Measurements from ENCODE around the gene CEACAM20.
"Not testable (repeated sequence)": the region's sequence is repeated elsewhere in the genome, so short reads cannot be mapped to it uniquely, and the experiment has no call there.

CEACAM20 gene

DNA sequence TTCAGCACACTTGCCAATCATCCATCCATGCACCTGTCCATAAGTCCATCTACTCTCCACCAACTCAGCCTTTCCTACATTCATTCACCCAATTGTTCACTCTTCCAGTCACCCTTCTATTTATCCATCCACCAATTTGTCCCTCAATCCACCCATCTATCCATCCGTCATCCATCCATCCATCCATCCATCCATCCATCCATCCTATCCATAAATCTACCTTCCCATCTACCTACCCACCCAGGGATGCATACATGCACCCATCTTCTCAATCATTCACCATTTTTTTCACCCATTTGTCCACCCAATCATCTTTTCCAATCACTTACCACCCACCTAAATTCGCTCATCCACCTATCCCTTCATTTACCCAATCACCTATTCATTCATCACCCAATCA lies 14.6 kb upstream of the CEACAM20 start:
- DNase-seq: no peak

DNA sequence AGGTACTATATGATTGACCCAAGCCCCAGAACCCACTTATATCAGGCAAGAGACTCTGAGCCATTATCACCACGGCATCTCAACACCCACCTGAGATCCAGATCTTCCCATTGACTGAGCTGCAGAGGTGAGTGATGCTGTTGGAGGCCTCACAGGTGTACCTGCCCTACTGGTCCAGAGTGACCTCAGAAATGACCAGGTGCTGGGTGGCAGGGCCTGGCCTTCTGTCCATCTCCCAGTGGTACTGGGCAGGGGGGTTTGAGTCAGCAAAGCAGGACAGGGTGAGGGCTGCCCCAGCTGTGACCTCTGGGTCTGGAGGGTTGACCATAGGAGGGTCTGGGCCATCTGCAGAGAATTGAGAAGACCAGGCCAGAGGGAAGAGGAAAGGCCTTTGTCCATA lies 13.2 kb upstream of the CEACAM20 start:
- no peak for DNase-seq

DNA sequence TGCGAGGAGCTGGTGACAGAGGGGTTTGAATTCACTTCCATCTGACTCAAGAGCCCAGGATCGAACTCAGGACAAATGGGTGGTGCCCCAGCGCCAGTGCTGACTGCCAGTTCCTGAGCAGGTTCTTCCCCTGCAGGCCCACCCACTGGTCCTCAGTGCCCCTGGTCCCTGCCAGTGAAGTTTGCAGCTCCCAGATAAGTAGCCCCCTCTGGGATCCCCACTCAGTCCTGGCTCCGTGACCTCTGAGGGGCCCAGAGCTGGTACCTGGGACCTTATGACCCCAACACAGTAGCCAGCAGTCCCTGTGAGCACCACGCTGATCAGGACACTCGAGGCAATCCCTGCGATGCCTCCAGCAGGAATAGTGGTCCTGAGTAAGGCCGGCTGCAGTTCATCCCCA lies 11.3 kb upstream of the CEACAM20 start:
- no peak for DNase-seq

DNA sequence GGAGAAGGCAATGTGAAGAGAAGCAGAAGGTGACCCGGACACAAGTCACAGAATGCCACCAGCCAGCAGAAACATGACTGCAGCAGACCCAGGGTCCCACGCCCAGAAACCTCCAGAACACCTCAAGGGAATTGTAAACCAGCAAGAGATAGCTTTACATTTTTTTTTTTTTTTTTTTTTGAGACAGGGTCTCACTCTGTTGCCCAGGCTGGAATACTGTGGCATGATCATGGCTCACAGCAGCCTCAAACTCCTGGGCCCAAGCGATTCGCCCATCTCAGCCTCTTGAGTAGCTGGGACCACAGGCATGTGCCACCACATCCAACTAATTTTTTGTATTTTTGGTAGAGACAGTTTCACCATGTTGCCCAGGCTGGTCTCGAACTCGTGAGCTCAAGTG lies 10.5 kb upstream of the CEACAM20 start:
- no peak for DNase-seq

GRCh38 chr19:44539236-44539826 lies 9.9 kb upstream of the CEACAM20 start:
- no peak for DNase-seq

DNA sequence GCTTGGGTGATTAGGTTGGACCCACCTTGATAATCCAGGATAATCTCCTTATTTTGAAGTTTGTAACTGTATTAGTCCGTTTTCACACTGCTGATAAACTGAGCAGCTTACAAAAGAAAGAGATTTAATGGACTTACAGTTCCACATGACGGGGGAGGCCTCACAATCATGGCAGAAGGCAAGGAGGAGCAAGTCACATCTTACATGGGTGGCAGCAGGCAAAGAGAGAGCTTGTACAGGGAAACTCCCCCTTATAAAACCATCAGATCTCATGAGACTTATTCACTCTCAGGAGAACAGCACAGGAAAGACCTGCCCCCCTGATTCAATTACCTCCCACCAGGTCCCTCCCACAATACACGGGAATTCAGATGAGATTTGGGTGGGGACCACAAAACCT lies 5.9 kb upstream of the CEACAM20 start:
- DNase-seq: not testable (repeated sequence)

- DNase-seq: no peak
These were observed 3.3 kb upstream of the CEACAM20 start for GRCh38 chr19:44532819-44533218.

GRCh38 chr19:44530777-44531176 lies 1.3 kb upstream of the CEACAM20 start:
- no peak for DNase-seq

DNA sequence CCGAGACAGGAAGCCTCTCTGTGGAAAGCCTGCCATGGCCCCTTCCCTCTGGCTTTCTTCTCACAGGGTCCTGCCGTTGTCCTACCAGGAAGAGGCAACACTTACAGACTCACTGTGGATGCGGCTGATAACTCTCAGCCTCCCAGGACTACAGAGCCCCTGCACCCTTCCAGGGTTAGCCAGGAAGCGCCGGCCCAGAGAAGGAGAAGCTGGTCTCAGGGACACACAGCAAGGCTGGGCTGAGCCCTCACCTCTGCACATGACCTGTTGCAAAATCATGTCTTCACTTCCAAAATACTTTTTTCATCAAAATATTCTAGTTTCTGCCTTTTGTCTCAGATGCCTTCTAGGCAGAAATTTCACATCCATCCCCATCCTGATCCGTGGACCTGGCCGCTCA lies 1.9 kb downstream of the CEACAM20 start:
- no peak for DNase-seq

DNA sequence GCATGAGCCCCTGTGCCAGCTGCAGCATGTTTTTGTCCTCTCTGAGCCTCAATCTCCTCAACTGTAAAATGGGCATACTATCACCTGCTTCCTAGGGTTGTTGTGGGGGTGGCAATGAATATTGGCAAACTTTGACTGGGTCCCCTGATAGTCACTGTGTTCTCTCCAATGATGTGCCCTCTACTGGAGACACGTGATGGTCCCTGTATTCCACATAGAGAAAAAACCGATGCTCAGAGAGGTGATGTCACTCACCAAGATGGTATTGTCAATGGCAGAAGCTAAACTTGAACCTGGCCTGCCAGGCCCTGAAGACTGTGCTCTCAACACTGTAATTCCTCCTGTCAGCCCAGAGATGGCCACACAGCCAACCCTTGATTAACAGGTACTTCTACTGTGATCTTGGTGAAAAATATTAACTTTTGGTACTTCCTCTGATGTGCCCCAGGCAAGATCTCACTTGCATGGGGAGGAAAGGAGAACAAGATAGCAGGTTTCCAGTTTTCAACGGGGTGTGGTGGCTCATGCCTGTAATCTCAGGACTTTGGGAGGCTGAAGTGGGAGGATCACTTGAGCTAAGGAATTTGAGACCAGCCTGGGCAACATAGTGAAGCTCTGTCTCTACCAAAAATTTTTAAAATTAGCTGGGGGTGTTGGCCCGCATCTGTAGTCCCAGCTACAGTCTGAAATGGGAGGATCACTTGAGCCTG lies 3.6 kb downstream of the CEACAM20 start:
- DNase-seq: no peak

- DNase-seq: no peak
These were observed 8.1 kb downstream of the CEACAM20 start for GRCh38 chr19:44521370-44521769.

DNA sequence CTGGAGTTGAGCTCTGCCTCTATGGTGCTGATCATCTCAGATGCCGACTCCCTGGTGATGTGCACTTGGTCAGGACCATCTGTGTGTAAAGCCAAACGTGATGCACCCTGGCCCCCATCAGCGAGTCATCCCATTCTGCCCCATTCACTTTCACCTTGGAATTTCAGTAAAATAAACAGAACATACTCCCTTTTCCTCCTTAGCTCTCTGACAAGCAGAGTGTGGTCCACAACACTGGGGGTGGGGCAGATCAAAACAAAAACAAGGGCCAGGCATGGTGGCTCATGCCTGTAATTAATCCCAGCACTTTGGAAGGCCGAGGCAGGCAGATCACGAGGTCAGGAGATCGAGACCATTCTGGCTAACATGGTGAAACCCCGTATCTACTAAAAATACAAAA lies 12.3 kb downstream of the CEACAM20 start:
- no peak for DNase-seq

DNA sequence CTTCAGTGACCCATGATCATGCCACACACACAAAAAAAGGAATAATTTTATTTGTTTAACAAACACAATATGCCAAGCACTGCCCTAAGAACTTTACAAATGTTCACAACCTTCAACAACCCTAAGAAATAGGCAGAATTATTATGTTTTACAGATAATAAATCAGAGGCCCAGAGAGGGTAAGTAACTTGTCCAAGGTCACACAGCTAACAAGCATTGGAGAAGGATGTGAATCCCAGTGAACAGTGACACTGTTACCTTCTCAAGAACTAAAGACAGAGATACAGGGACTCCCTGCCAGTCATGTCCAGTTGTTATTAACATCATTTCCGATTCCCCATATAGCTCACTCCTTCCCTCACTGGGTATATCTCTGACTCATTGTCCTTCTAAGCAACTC lies 13.6 kb downstream of the CEACAM20 start:
- DNase-seq: no peak

DNA sequence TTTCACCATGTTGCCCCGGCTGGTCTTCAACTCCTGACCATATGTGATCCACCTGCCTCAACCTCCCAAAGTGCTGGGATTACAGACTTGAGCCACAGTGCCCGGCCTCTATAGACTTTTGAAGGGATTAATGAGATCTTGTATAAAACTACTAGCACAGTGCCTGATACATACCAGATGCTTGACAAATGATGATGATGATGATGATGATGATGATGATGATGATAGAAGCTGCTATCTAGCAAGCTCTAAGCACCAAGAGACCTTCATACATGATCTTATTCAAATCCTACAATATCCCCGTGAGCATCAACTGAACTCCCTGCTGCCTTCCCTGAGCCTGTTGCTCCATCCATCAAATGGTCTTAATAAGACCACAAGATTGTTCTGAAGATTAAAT lies 14.4 kb downstream of the CEACAM20 start:
- DNase-seq: no peak

- peak; percentile 3 for DNase-seq
These were observed 16.9 kb downstream of the CEACAM20 start for GRCh38 chr19:44512326-44513298.

GRCh38 chr19:44509478-44509877 lies 20.0 kb downstream of the CEACAM20 start:
- no peak for DNase-seq

GRCh38 chr19:44499962-44500949 lies 29.2 kb downstream of the CEACAM20 start, which contains the start of gene ZNF180:
Gene ZNF180, minus strand, starts transcription at chr19:44500522. Its CDS starts 3,188 bp downstream, at chr19:44497334.
- peak; percentile 92 for DNase-seq

DNA sequence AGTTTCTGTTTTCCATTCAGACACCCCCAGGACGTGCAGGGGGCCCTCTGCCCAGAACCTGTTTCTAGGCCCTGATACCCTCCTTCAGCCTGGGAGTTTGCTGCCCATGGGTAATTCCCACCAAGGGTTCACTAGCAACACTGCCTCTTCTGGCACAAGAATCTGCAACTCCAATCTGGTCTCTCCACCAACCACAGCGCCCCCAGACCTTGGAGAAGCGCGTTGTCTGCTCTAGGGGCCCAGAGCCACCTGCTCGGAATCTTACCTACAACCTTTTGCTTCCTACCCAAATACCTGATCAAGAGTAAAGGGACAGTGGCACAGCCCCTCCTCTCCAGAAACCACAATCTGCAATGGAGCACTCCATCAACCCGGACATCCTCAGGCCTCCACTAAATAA lies 29.9 kb downstream of the CEACAM20 start:
- no peak for DNase-seq

- no peak for DNase-seq
These were observed 30.5 kb downstream of the CEACAM20 start for GRCh38 chr19:44498988-44499387.

DNA sequence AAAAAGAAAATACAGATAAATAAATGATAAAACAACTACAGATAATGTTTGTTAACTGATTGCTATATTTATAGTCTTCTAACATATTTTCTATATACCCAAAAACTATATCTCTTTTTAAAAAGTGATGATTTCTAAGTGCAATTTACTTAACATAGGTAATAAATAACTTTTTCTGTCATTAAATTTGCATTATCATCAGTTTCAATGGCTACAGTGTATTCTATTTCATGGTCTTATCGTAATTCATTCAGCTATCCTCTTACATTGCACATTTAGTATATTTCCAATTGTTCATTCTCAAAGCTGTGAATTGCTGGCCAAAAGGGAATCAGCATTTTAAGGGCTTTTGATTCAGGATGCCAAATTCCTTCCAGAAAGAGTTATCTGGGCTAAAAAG lies 32.8 kb downstream of the CEACAM20 start:
- DNase-seq: no peak

DNA sequence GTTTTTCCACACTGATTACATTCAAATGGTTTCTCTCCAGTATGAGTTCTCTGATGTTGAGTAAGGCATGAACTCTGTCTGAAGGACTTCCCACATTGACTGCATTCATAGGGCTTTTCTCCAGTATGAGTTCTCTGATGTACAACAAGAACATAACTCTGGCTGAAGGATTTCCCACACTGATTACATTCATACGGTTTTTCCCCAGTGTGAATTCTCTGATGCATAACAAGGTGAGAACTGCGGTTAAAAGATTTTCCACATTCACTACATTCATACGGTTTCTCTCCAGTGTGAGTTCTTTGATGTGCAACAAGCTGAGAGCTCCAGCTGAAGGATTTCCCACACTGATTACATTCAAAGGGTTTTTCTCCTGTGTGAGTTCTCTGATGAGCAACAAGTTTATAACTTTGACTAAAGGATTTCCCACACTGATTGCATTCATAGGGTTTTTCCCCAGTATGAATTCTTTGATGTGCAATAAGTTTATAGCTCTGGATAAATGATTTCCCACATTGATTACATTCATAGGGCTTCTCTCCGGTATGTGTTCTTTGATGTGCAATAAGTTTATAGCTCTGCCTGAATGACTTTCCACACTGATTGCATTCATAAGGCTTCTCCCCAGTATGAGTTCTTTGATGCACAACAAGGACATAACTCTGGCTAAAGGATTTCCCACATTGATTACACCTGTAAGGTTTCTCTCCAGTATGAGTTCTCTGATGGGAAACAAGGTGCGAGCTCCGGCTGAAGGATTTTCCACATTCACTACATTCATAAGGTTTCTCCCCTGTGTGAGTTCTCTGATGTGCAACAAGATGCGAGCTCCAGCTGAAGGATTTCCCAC lies 52.7 kb downstream of the CEACAM20 start:
- DNase-seq: no peak
